ENCODE data around the gene KSR2. TPM values are rescaled to one million over a fixed set of nuclear protein-coding genes. Genes with fewer than 3 reads are reported as not detected.
"Not testable (repeated sequence)": the region's sequence is repeated elsewhere in the genome, so short reads cannot be mapped to it uniquely, and the experiment has no call there.

KSR2 gene
- total and polyA plus RNA-seq, 2 donors from 2014 or later: 0.34 to 2.9 TPM

DNA sequence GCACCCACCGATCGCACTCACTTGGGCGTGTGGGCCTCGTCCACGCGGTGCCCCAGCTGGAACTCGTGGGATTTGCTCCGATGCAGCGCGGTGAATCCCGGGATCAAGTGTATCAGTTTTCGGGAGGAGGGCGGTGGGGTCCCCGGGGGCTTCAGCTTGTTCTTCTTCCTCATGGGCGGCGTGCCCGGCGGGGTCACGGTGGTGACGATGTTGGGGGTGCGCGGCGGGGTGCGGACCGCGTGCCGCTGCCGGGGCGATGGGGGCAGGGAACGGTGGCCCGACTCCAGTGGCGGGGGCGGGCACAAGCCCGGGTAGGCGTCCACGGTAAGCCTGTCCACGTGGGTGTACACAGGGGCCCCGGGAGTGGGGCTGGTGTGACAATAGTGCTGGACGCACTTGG, 207.8 kb downstream of the KSR2 start:
- Histone ChIP-seq H3K4me3 (ENCODE audit: low read length in 3 of 3) (no peak overlapping the region), H3K9me3 (ENCODE audit: control insufficient read depth in 2 of 3, insufficient read depth in 1 of 3, low read length in 3 of 3) (peaks cover 0 to 1% (median 0%) of the 10 kb centered on the region in 3 donors), H3K27ac (ENCODE audit: low read depth in 2 of 2, low read length in 2 of 2) (no peak overlapping the region), H3K4me1 (ENCODE audit: control insufficient read depth in 2 of 3, insufficient read depth in 2 of 3, low read depth in 1 of 3, low read length in 3 of 3) (no peaks in the 10 kb centered on the region), H3K36me3 (ENCODE audit: control insufficient read depth in 2 of 3, insufficient read depth in 3 of 3, low read length in 3 of 3) (no peaks in the 10 kb centered on the region), H3K27me3 (ENCODE audit: control insufficient read depth, insufficient read depth, low read length) (no peaks in the 10 kb centered on the region), H3K9ac (ENCODE audit: low read length in 3 of 3) (no peak overlapping the region)
- FAIRE-seq (no peak), DNase-seq (peak in 1 of 5 donors; percentile 57)
- intact Hi-C loops (cut with DNase I): no loop called here
- TF ChIP-seq, protein P1, sequence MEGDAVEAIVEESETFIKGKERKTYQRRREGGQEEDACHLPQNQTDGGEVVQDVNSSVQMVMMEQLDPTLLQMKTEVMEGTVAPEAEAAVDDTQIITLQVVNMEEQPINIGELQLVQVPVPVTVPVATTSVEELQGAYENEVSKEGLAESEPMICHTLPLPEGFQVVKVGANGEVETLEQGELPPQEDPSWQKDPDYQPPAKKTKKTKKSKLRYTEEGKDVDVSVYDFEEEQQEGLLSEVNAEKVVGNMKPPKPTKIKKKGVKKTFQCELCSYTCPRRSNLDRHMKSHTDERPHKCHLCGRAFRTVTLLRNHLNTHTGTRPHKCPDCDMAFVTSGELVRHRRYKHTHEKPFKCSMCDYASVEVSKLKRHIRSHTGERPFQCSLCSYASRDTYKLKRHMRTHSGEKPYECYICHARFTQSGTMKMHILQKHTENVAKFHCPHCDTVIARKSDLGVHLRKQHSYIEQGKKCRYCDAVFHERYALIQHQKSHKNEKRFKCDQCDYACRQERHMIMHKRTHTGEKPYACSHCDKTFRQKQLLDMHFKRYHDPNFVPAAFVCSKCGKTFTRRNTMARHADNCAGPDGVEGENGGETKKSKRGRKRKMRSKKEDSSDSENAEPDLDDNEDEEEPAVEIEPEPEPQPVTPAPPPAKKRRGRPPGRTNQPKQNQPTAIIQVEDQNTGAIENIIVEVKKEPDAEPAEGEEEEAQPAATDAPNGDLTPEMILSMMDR (IDR thresholded peaks at IDR 0.05; ENCODE audit: borderline replicate concordance, extremely low read depth, insufficient read depth): no peak

DNA sequence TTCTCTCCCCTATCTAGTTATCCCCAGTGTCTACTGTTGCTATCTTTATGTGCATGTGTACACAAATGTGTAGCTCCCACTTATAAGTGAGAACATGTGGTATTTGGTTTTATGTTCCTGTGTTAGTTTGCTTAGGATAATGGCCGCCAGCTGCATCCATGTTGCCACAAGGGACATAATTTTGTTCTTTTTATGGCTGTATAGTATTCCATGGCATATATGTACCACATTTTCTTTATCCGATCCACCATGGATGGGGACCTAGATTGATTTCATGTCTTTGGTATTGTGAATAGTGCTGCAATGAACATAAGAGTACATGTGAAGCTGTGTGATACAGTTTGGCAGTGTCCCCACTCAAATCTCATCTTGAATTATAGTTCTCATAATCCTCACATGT, 218.1 kb downstream of the KSR2 start:
- Histone ChIP-seq H3K27me3 (ENCODE audit: control insufficient read depth, insufficient read depth, low read length) (no peaks in the 10 kb centered on the region), H3K27ac (ENCODE audit: low read depth in 2 of 2, low read length in 2 of 2) (no peak overlapping the region), H3K4me1 (ENCODE audit: control insufficient read depth in 2 of 3, insufficient read depth in 2 of 3, low read depth in 1 of 3, low read length in 3 of 3) (no peaks in the 10 kb centered on the region), H3K36me3 (ENCODE audit: control insufficient read depth in 2 of 3, insufficient read depth in 3 of 3, low read length in 3 of 3) (no peaks in the 10 kb centered on the region), H3K4me3 (ENCODE audit: low read length in 3 of 3) (no peak overlapping the region), H3K9ac (ENCODE audit: low read length in 3 of 3) (no peak overlapping the region), H3K9me3 (ENCODE audit: control insufficient read depth in 2 of 3, insufficient read depth in 1 of 3, low read length in 3 of 3) (no peaks in the 10 kb centered on the region)
- no peak for FAIRE-seq
- DNase-seq: no peak
- intact Hi-C loops (cut with DNase I): no loop called here
- TF ChIP-seq, protein P1 (IDR thresholded peaks at IDR 0.05; ENCODE audit: borderline replicate concordance, extremely low read depth, insufficient read depth): no peak

DNA sequence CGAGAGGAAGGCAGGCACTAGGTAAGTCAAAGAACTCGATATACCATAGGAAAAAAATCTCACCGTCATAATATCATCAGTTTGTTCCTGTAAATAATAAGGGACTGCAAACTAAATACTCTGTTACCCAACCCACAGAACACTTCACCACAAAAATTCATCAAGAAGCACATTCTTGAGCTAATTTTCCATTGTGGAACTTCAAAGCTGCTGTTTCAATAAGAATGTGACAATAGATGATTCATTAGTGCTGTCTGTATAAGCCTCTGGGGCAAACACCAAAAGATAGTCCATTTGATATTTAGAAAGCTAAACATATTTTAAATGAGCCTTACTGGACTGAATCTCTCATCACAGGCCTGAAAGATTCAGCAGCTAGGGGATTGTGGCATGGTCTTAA, 219.4 kb downstream of the KSR2 start:
- intact Hi-C loops (cut with DNase I): no loop called here
- H3K27ac ChIP-seq (ENCODE audit: low read depth in 2 of 2, low read length in 2 of 2): no peak overlapping the region
- no peak overlapping the region for H3K4me3 ChIP-seq (ENCODE audit: low read length in 3 of 3)
- H3K9ac ChIP-seq (ENCODE audit: low read length in 3 of 3): no peak overlapping the region
- H3K36me3 ChIP-seq (ENCODE audit: control insufficient read depth in 2 of 3, insufficient read depth in 3 of 3, low read length in 3 of 3): no peaks in the 10 kb centered on the region
- DNase-seq (no peak), FAIRE-seq (no peak)
- H3K9me3 ChIP-seq (ENCODE audit: control insufficient read depth in 2 of 3, insufficient read depth in 1 of 3, low read length in 3 of 3): no peaks in the 10 kb centered on the region
- TF ChIP-seq, protein P1 (IDR thresholded peaks at IDR 0.05; ENCODE audit: borderline replicate concordance, extremely low read depth, insufficient read depth): no peak
- H3K4me1 ChIP-seq (ENCODE audit: control insufficient read depth in 2 of 3, insufficient read depth in 2 of 3, low read depth in 1 of 3, low read length in 3 of 3): no peaks in the 10 kb centered on the region
- H3K27me3 ChIP-seq (ENCODE audit: control insufficient read depth, insufficient read depth, low read length): no peaks in the 10 kb centered on the region

DNA sequence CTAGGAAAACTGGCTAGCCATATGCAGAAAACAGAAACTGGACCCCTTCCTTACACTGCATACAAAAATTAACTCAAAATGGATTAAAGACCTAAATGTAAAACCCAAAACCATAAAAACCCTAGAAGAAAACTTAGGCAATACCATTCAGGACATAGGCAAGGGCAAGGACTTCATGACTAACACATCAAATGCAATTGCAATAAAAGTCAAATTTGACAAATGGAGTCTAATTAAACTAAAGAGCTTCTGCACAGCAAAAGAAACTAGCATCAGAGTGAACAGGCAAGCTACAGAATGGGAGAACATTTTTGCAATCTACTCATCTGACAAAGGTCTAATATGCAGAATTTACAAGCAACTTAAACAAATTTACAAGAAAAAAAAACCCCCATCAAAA, 222.4 kb downstream of the KSR2 start:
- H3K27ac ChIP-seq (ENCODE audit: low read depth in 2 of 2, low read length in 2 of 2); H3K9me3 ChIP-seq (ENCODE audit: control insufficient read depth in 2 of 3, insufficient read depth in 1 of 3, low read length in 3 of 3); H3K36me3 ChIP-seq (ENCODE audit: control insufficient read depth in 2 of 3, insufficient read depth in 3 of 3, low read length in 3 of 3); DNase-seq; intact Hi-C loops (cut with DNase I); H3K4me1 ChIP-seq (ENCODE audit: control insufficient read depth in 2 of 3, insufficient read depth in 2 of 3, low read depth in 1 of 3, low read length in 3 of 3); H3K4me3 ChIP-seq (ENCODE audit: low read length in 3 of 3); H3K27me3 ChIP-seq (ENCODE audit: control insufficient read depth, insufficient read depth, low read length); FAIRE-seq; H3K9ac ChIP-seq (ENCODE audit: low read length in 3 of 3): not testable (repeated sequence)
